Amniotic stem cell (primary cell): ENCODE data around the gene GMDS.

Experiments used
- DNase-seq: peaks from one replicate; lab custom pipeline; 2025; lab: John Stamatoyannopoulos, UW

Gene GMDS

GRCh38 chr6:1738558-1739081 is 506.8 kb downstream of the GMDS start:
- no peak for DNase-seq

- DNase-seq = no peak
Measured at GRCh38 chr6:1737463-1738311, 507.7 kb downstream of the GMDS start.

GRCh38 chr6:1736346-1737105 is 508.9 kb downstream of the GMDS start:
- no peak for DNase-seq

GRCh38 chr6:1735239-1735803 is 510.1 kb downstream of the GMDS start:
- DNase-seq = no peak

GRCh38 chr6:1730882-1731281 is 514.5 kb downstream of the GMDS start:
- no peak for DNase-seq

GRCh38 chr6:1729750-1730140 is 515.7 kb downstream of the GMDS start:
- no peak for DNase-seq

- no peak for DNase-seq
Measured at GRCh38 chr6:1729133-1729749, 516.2 kb downstream of the GMDS start.

GRCh38 chr6:1726341-1726768 is 519.0 kb downstream of the GMDS start:
- no peak for DNase-seq

GRCh38 chr6:1724616-1725015 is 520.8 kb downstream of the GMDS start:
- no peak for DNase-seq

- DNase-seq = no peak
Measured at GRCh38 chr6:1724124-1724523, 521.3 kb downstream of the GMDS start.

- DNase-seq = no peak
Measured at GRCh38 chr6:1722801-1723200, 522.6 kb downstream of the GMDS start.

- DNase-seq = no peak
Measured at GRCh38 chr6:1720620-1721322, 524.6 kb downstream of the GMDS start.

GRCh38 chr6:1719922-1720321 is 525.5 kb downstream of the GMDS start:
- DNase-seq = no peak

GRCh38 chr6:1716868-1717267 is 528.5 kb downstream of the GMDS start:
- DNase-seq = no peak

- DNase-seq = no peak
Measured at GRCh38 chr6:1716396-1716795, 529.0 kb downstream of the GMDS start.

GRCh38 chr6:1715336-1715735 is 530.1 kb downstream of the GMDS start:
- DNase-seq = no peak

- no peak for DNase-seq
Measured at GRCh38 chr6:1714654-1715053, 530.8 kb downstream of the GMDS start.

- no peak for DNase-seq
Measured at GRCh38 chr6:1713016-1713600, 532.3 kb downstream of the GMDS start.

- no peak for DNase-seq
Measured at GRCh38 chr6:1712451-1712850, 533.0 kb downstream of the GMDS start.

- no peak for DNase-seq
Measured at GRCh38 chr6:1711136-1711535, 534.3 kb downstream of the GMDS start.

- no peak for DNase-seq
Measured at GRCh38 chr6:1709234-1709641, 536.2 kb downstream of the GMDS start.
